ENCODE data around the gene EGR1. TPM values are rescaled to one million over a fixed set of nuclear protein-coding genes. Genes with fewer than 3 reads are reported as not detected.
A peak's percentile ranks its signal among the peaks of the same experiment; 100 is the strongest.

EGR1 gene
- total RNA-seq, 1 donor from 2014 or later: 701 TPM

GRCh38 chr5:138461343-138462125 lies 3.7 kb upstream of the EGR1 start:
- Mint-ChIP-seq H3K27me3 (ENCODE audit: low read depth) (peaks cover 9% of the 10 kb centered on the region), H3K4me3 (peak overlapping the region; percentile 24), H3K4me1 (peaks cover 4% of the 10 kb centered on the region), H3K27ac (no peak overlapping the region), H3K36me3 (peaks cover under 1% of the 10 kb centered on the region), H3K9me3 (no peaks in the 10 kb centered on the region)
- no peak for TF ChIP-seq CTCF (IDR thresholded peaks at IDR 0.05; ENCODE audit: unreplicated experiment)
- DNase-seq (ENCODE audit: low spot score in 2 of 2, unreplicated experiment in 2 of 2): no peak

- no peak for TF ChIP-seq CTCF (IDR thresholded peaks at IDR 0.05; ENCODE audit: unreplicated experiment)
- Mint-ChIP-seq H3K4me3 (peak overlapping the region; percentile 79), H3K4me1 (peaks cover 18% of the 10 kb centered on the region), H3K27me3 (ENCODE audit: low read depth) (peaks cover 23% of the 10 kb centered on the region), H3K9me3 (no peaks in the 10 kb centered on the region), H3K27ac (peak overlapping the region; percentile 96), H3K36me3 (peaks cover 20% of the 10 kb centered on the region)
- DNase-seq (ENCODE audit: low spot score in 2 of 2, unreplicated experiment in 2 of 2): no peak
Observed at GRCh38 chr5:138463419-138464007, 1.8 kb upstream of the EGR1 start.

- peak; percentile 96 to 98 for DNase-seq (ENCODE audit: low spot score in 2 of 2, unreplicated experiment in 2 of 2)
- Mint-ChIP-seq H3K9me3 (no peaks in the 10 kb centered on the region), H3K27ac (peak overlapping the region; percentile 96), H3K36me3 (peaks cover 22% of the 10 kb centered on the region), H3K27me3 (ENCODE audit: low read depth) (peaks cover 26% of the 10 kb centered on the region), H3K4me1 (peaks cover 20% of the 10 kb centered on the region), H3K4me3 (peak overlapping the region; percentile 79)
- peak; percentile 94 for TF ChIP-seq CTCF (IDR thresholded peaks at IDR 0.05; ENCODE audit: unreplicated experiment)
Observed at GRCh38 chr5:138464008-138464387, 1.3 kb upstream of the EGR1 start.

GRCh38 chr5:138464388-138465260 lies 655 bp upstream of the EGR1 start:
- Mint-ChIP-seq H3K4me1 (peaks cover 20% of the 10 kb centered on the region), H3K9me3 (no peaks in the 10 kb centered on the region), H3K27me3 (ENCODE audit: low read depth) (peaks cover 26% of the 10 kb centered on the region), H3K36me3 (peaks cover 22% of the 10 kb centered on the region), H3K4me3 (peak overlapping the region; percentile 79), H3K27ac (peak overlapping the region; percentile 96)
- DNase-seq (ENCODE audit: low spot score in 2 of 2, unreplicated experiment in 2 of 2): peak; percentile 95 to 96
- peak; percentile 71 for TF ChIP-seq CTCF (IDR thresholded peaks at IDR 0.05; ENCODE audit: unreplicated experiment)

- TF ChIP-seq CTCF (IDR thresholded peaks at IDR 0.05; ENCODE audit: unreplicated experiment): no peak
- Mint-ChIP-seq H3K9me3 (no peaks in the 10 kb centered on the region), H3K4me1 (peaks cover 20% of the 10 kb centered on the region), H3K27me3 (ENCODE audit: low read depth) (peaks cover 26% of the 10 kb centered on the region), H3K36me3 (peaks cover 22% of the 10 kb centered on the region), H3K27ac (peak overlapping the region; percentile 80), H3K4me3 (peak overlapping the region; percentile 79)
- no peak for DNase-seq (ENCODE audit: low spot score in 2 of 2, unreplicated experiment in 2 of 2)
Observed at GRCh38 chr5:138466125-138466899, 1.0 kb downstream of the EGR1 start.
